SK-N-SH treated with all-trans-retinoic acid at 6 μM for 48 hours (cell line): ENCODE data around the gene DOC2A.

Experiments used
- ARNTL ChIP-seq: fragments of 450-650 bp; formaldehyde crosslinking; IDR thresholded peaks from 2 replicates; pipeline ENCODE4 v1.5.0; 2020; ENCODE audit warnings: low read depth, mild to moderate bottlenecking, moderate library complexity, borderline replicate concordance
- CSDC2 ChIP-seq: fragments of 250-450 bp; sonication (Bioruptor Pico); IDR thresholded peaks from 2 replicates; pipeline ENCODE4 v1.5.0; 2020; ENCODE audit warnings: mild to moderate bottlenecking, moderate library complexity
- ESRRG ChIP-seq: fragments of 250-450 bp; sonication (Bioruptor Pico); IDR thresholded peaks from 2 replicates; pipeline ENCODE4 v1.6.1; 2021; ENCODE audit warnings: mild to moderate bottlenecking
- ISL1 ChIP-seq: fragments of 250-450 bp; sonication (Bioruptor Pico); IDR thresholded peaks from 2 replicates; pipeline ENCODE4 v2.1.2; 2022; ENCODE audit warnings: mild to moderate bottlenecking, moderate library complexity
- RARB ChIP-seq: fragments of 250-450 bp; sonication (Bioruptor Pico); IDR thresholded peaks from 2 replicates; pipeline ENCODE4 v1.8.0; 2021; ENCODE audit warnings: mild to moderate bottlenecking, moderate library complexity
- TCF4 ChIP-seq: fragments of 250-450 bp; sonication (Bioruptor Pico); IDR thresholded peaks from 2 replicates; pipeline ENCODE4 v1.8.0; 2021; ENCODE audit warnings: mild to moderate bottlenecking, moderate library complexity, borderline replicate concordance
- ZFP3 ChIP-seq: fragments of 250-450 bp; sonication (Bioruptor Pico); IDR thresholded peaks from 2 replicates; pipeline ENCODE4 v1.5.0; 2020; ENCODE audit warnings: mild to moderate bottlenecking, moderate library complexity
- ZFP30 ChIP-seq: fragments of 450-650 bp; formaldehyde crosslinking; IDR thresholded peaks from 2 replicates; pipeline ENCODE4 v1.5.0; 2022; ENCODE audit warnings: mild to moderate bottlenecking, moderate library complexity
- ZNF565 ChIP-seq: fragments of 450-650 bp; formaldehyde crosslinking; conservative IDR thresholded peaks from 2 replicates; pipeline ENCODE4 v1.5.0; 2020; ENCODE audit warnings: low read depth, mild to moderate bottlenecking, moderate library complexity
- TF ChIP-seq, protein P1 (sequence below): fragments of 250-450 bp; sonication (Bioruptor Pico); IDR thresholded peaks from 2 replicates; pipeline ENCODE4 v1.8.0; 2020; ENCODE audit warnings: mild to moderate bottlenecking, moderate library complexity, borderline replicate concordance

- TF ChIP-seq ARNTL (CRISPR knock-in tag) (no peak), ESRRG (CRISPR knock-in tag) (no peak), TCF4 (no peak), ZFP30 (CRISPR knock-in tag) (no peak), ISL1 (CRISPR knock-in tag) (no peak), ZFP3 (no peak), CSDC2 (no peak), RARB (CRISPR knock-in tag) (no peak), ZNF565 (CRISPR knock-in tag) (no peak)
- TF ChIP-seq, protein P1, sequence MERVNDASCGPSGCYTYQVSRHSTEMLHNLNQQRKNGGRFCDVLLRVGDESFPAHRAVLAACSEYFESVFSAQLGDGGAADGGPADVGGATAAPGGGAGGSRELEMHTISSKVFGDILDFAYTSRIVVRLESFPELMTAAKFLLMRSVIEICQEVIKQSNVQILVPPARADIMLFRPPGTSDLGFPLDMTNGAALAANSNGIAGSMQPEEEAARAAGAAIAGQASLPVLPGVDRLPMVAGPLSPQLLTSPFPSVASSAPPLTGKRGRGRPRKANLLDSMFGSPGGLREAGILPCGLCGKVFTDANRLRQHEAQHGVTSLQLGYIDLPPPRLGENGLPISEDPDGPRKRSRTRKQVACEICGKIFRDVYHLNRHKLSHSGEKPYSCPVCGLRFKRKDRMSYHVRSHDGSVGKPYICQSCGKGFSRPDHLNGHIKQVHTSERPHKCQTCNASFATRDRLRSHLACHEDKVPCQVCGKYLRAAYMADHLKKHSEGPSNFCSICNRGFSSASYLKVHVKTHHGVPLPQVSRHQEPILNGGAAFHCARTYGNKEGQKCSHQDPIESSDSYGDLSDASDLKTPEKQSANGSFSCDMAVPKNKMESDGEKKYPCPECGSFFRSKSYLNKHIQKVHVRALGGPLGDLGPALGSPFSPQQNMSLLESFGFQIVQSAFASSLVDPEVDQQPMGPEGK (CRISPR knock-in tag) = no peak
These were observed 42.7 kb upstream of the DOC2A start for GRCh38 chr16:30053376-30054015.
